Heart right ventricle (tissue), 16 donors: ENCODE data around the gene AMFR. TPM values are rescaled to one million over a fixed set of nuclear protein-coding genes. Genes with fewer than 3 reads are reported as not detected.

Experiments used
- ATAC-seq, 8 donors: fragments of 200-7000 bp; cut with Tn5 transposase; one replicate each; pipeline ENCODE4 v1.9.1; 2020; ENCODE audit warnings: mild to moderate bottlenecking in 8 of 8, moderate library complexity in 8 of 8, moderate number of reproducible peaks in 1 of 8
- DNase-seq, 2 donors: peaks; one replicate each; pipeline ENCODE4 v3.0.0-alpha.2; 2020
- H3K27ac ChIP-seq, 10 donors: fragments of 200-600 bp; sonication (generic) in 2 of 10; one replicate each; pipeline versions ENCODE4 v1.5.0 to v1.8.0; 2020 to 2022; ENCODE audit warnings: mild to moderate bottlenecking in 3 of 10
- H3K27me3 ChIP-seq, 7 donors: fragments of 200-600 bp; one replicate each; pipeline ENCODE4 v1.8.0; 2021 to 2022; ENCODE audit warnings: mild to moderate bottlenecking in 2 of 7
- H3K36me3 ChIP-seq, 9 donors: fragments of 200-600 bp; sonication (generic) in 1 of 9; one replicate each; pipeline versions ENCODE4 v1.5.0 to v1.8.0; 2020 to 2022; ENCODE audit warnings: mild to moderate bottlenecking in 2 of 9
- H3K4me1 ChIP-seq, 9 donors: fragments of 200-600 bp; sonication (generic) in 1 of 9; one replicate each; pipeline versions ENCODE4 v1.5.0 to v1.8.0; 2020 to 2022; ENCODE audit warnings: mild to moderate bottlenecking in 4 of 9
- H3K4me3 ChIP-seq, 10 donors: fragments of 200-600 bp; sonication (generic) in 2 of 10; one replicate each; pipeline versions ENCODE4 v1.5.0 to v1.8.0; 2020 to 2022; ENCODE audit warnings: mild to moderate bottlenecking in 7 of 10, moderate library complexity in 2 of 10
- H3K9me3 ChIP-seq, 11 donors: fragments of 200-600 bp in 10 of 11; sonication (generic) in 2 of 11; one replicate each; pipeline versions ENCODE4 v1.5.0 to v1.8.0; 2013 to 2022; ENCODE audit warnings: mild to moderate bottlenecking in 2 of 11, control low read depth in 1 of 11, moderate library complexity in 1 of 11
- CTCF ChIP-seq, 9 donors: fragments of 200-600 bp; sonication (generic) in 2 of 9; IDR thresholded peaks; one replicate each; pipeline versions ENCODE4 v1.5.0 to v1.8.0; 2021 to 2022; ENCODE audit warnings: antibody characterized with exemption in 9 of 9, mild to moderate bottlenecking in 5 of 9, moderate library complexity in 1 of 9
- WGBS, 2 donors: extraction: QIAGEN DNeasy Blood & Tissue Kit; methylation state at CpG; one replicate each; pipeline ENCODE4 v1.1.7; 2013; ENCODE audit warnings: inconsistent platforms in 1 of 2; 5-methylcytosine and 5-hydroxymethylcytosine counted together
- intact Hi-C, 10 donors: fragments of 100-400 bp; cut with DNase I; formaldehyde crosslinking; loops; one replicate each; pipeline versions ENCODE4 v1.11.1 to v1.14.2; 2022
- polyA plus RNA-seq, 2 donors: library from polyadenylated mRNA; stranded (reverse); fragments of 200-250 nt; gene quantifications; one replicate each; pipeline ENCODE4 v1.2.3, GENCODE V29; 2013
- total RNA-seq, 10 donors: library from RNA; stranded (reverse); fragmentation: NEBNext Ultra II Directional in 3 of 10; extraction: Animal tissue kit (Norgen Biotek cat#: 25700) in 3 of 10; gene quantifications; one replicate each; pipeline versions ENCODE4 v1.2.1 to v1.2.4, GENCODE V29; 2021 to 2023
- donor health status: Arrhythmogenic right ventricular cardiomyopathy.
- donor health status: ischemic (EF 13 %, LVEDD 7.1; RV severe dilation, severe dysfunction).
- donor health status: healthy with polysubstance abuse.
- donor health status: DM: no; HTN: yes; CAD: no.
- donor health status: DM: no; HTN: no; CAD: no.
- donor health status: ischemic (EF 25% LVEDD 6.9; RV normal size, moderate dysfunction).
- donor health status: ischemic (EF 25% LVEDD 5.7; RV mildly dilated, moderate dysfunction).
- donor health status: healthy.
- donor health status: DM: yes; HTN: yes; CAD: no.
- donor health status: Ischemic cardiomyopathy.
- donor health status: ischemic (EF 35%, LVEDD 5.7; RV mildly dilated, moderate dysfunction).
- donor health status: nonischemic (EF 11% LVEDD 7.7; RV severe dilation, severe dysfunction).
- donor health status: DM: yes; HTN: yes; CAD: no.
- donor health status: PGD.
- donor health status: ischemic (EF 29% LVEDD 5.4; RV normal size, mild dysfunction).
- donor health status: nonischemic (EF 23%, LVEDD 6.1; RV moderate dilation, normal function).

Gene AMFR
- total and polyA plus RNA-seq, 12 donors = 18.1 to 87.9 (median 65.9) TPM

- Histone ChIP-seq H3K27ac (no peak overlapping the region), H3K4me1 (peaks cover 3 to 55% (median 34%) of the 10 kb centered on the region in 9 donors), H3K27me3 (no peaks in the 10 kb centered on the region), H3K36me3 (no peaks in the 10 kb centered on the region), H3K4me3 (no peak overlapping the region), H3K9me3 (no peaks in the 10 kb centered on the region)
- intact Hi-C loops = no loop called here
- ATAC-seq (no peak), DNase-seq (no peak)
- WGBS, 2 donors = 90 to 94% methylated on average over 2 of the region's 2 CpGs
- TF ChIP-seq CTCF (IDR thresholded peaks at IDR 0.05) = no peak
These were observed 4.0 kb downstream of the AMFR start for GRCh38 chr16:56421313-56421712.

DNA sequence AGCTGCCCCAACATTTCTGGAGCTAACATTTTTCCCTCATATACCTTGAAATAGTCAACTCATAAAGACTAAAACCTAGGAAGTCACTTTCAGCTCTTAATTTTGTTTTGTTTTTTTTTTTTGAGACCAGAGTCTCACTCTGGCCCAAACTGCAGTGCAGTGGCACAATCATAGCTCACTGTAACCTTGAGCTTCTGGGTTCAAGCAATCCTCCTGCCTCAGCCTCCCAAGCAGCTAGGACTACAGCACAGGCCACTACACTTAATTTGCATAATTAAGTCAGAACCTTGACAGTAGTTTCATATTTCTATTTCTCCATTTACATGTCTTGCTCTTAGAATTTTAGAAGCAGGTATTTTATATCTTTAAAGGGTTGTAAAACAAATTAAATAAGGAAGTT lies 4.7 kb downstream of the AMFR start:
- intact Hi-C loops = no loop called here

GRCh38 chr16:56419740-56420548 lies 5.4 kb downstream of the AMFR start:
- TF ChIP-seq CTCF (IDR thresholded peaks at IDR 0.05) = no peak
- peaks cover 3 to 61% (median 40%) of the 10 kb centered on the region in 9 donors for H3K4me1 ChIP-seq
- no peak overlapping the region for H3K27ac ChIP-seq
- no peaks in the 10 kb centered on the region for H3K27me3 ChIP-seq
- no peak for DNase-seq
- ATAC-seq = no peak
- H3K4me3 ChIP-seq = no peak overlapping the region
- intact Hi-C loops = no loop called here
- 91 to 92% methylated on average over 8 of the region's 8 CpGs for WGBS, 2 donors
- no peaks in the 10 kb centered on the region for H3K36me3 ChIP-seq
- no peaks in the 10 kb centered on the region for H3K9me3 ChIP-seq

More for the DNA sequence above, 4.7 kb downstream of the AMFR start:
- DNase-seq = no peak
- ATAC-seq = no peak
- Histone ChIP-seq H3K4me1 (peaks cover 3 to 55% (median 36%) of the 10 kb centered on the region in 9 donors), H3K36me3 (no peaks in the 10 kb centered on the region), H3K4me3 (no peak overlapping the region), H3K27ac (no peak overlapping the region), H3K27me3 (no peaks in the 10 kb centered on the region), H3K9me3 (no peaks in the 10 kb centered on the region)
- no peak for TF ChIP-seq CTCF (IDR thresholded peaks at IDR 0.05)

GRCh38 chr16:56417138-56417537 lies 8.2 kb downstream of the AMFR start:
- H3K9me3 ChIP-seq = no peaks in the 10 kb centered on the region
- 95 to 100% methylated on average over 4 of the region's 4 CpGs for WGBS, 2 donors
- H3K36me3 ChIP-seq = peaks cover 0 to 22% (median 0%) of the 10 kb centered on the region in 9 donors
- no peak overlapping the region for H3K4me3 ChIP-seq
- no peak overlapping the region for H3K27ac ChIP-seq
- H3K4me1 ChIP-seq = peaks cover 0 to 55% (median 25%) of the 10 kb centered on the region in 9 donors
- ATAC-seq (no peak), DNase-seq (no peak)
- no peak for TF ChIP-seq CTCF (IDR thresholded peaks at IDR 0.05)
- no peaks in the 10 kb centered on the region for H3K27me3 ChIP-seq
- intact Hi-C loops = no loop called here
